Loucy (cell line): ENCODE measurements around the gene CEACAM8.
A peak's percentile ranks its signal among the peaks of the same experiment; 100 is the strongest.

Source experiments
- CTCF ChIP-seq: fragments of 200-600 bp; sonication (generic); conservative IDR thresholded peaks from 2 replicates; pipeline ENCODE4 v1.5.1; 2014; ENCODE audit warnings: mild to moderate bottlenecking, antibody characterized with exemption, low read length
- EZH2phosphoT487 ChIP-seq: fragments of 200-600 bp; IDR thresholded peaks from 2 replicates; pipeline ENCODE4 v1.6.1; 2018; ENCODE audit warnings: antibody characterized with exemption, mild to moderate bottlenecking, moderate library complexity, borderline replicate concordance

- TF ChIP-seq CTCF (peak; percentile 93), EZH2phosphoT487 (no peak)
These were observed 12.1 kb upstream of the CEACAM8 start for GRCh38 chr19:42606660-42607351.
